ENCODE data around the gene ABCD2.
"Not testable (repeated sequence)": the region's sequence is repeated elsewhere in the genome, so short reads cannot be mapped to it uniquely, and the experiment has no call there.

ABCD2 gene

DNA sequence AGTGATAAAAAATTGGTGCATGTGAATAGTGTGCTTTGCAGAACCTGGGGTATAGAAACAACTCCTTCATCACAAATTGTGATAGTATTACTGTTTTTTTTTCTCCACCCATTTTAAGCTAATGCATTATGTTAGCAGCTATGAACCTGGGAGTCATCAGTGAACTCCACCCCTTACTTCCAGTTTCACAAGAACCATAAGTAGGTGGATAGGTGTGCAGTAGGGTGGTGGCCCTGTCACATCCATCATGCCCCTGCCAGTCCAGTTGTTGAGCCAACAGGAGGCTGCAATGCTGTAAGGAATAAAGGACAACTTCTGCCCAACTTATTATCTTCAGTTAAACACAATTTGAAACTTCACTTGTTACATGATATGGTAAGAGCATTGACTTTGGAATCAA, 85.7 kb downstream of the ABCD2 start:
- no peak for DNase-seq
- no peak for ATAC-seq

GRCh38 chr12:39532448-39532847, 87.2 kb downstream of the ABCD2 start:
- no peak for ATAC-seq
- no peak for DNase-seq

GRCh38 chr12:39526974-39527373, 92.6 kb downstream of the ABCD2 start:
- no peak for DNase-seq
- ATAC-seq: no peak

DNA sequence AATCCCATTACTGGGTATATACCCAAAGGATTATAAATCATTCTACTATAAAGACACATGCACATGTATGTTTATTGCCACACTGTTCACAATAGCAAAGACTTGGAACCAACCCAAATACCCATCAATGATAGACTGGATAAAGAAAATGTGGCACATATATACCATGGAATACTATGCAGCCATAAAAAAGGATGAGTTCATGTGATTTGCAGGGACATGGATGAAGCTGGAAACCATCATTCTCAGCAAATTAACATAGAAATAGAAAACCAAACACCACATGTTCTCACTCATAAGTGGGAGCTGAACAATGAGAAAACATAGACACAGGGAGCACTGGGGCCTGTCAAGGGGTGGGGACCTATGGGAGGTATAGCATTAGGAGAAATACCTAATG, 97.4 kb downstream of the ABCD2 start:
- DNase-seq, ATAC-seq: not testable (repeated sequence)

DNA sequence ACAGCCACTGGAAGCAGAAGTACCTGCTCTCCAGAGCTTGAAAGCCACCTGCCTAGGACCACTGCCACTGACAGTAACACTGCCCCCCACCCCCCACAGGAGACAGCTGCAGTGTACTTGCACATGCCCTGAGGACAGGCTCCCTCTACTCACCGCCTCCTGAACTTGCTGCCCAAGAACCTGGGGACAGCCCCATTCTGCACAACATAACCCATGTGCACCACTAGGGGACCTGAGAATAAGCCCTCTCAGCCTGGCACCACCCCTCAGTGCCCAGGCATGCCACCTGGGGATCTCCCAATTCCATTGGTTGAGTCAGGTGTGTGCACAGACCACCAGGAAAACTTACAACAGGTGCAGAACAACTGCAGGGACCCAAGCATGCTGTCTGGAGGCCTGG, 109.6 kb downstream of the ABCD2 start:
- DNase-seq: no peak
- no peak for ATAC-seq

DNA sequence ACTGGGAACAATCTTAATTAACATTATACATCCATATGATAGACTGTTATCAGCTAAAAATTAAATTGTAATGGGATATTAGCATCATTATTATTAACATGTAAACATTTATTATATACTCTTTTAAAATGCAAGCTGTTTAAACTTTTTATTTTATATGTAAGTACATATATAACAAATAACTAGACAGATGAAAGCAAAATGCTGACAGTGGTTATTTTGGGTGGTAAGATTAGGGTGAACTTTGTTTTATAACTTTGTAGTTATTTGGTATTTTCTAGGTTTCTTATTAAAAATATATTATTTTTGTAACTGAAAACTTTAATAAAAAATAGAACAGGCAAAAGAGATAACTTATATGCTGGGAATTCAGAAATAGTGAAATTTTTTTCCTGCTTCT, 114.0 kb downstream of the ABCD2 start:
- DNase-seq (no peak), ATAC-seq (no peak)

DNA sequence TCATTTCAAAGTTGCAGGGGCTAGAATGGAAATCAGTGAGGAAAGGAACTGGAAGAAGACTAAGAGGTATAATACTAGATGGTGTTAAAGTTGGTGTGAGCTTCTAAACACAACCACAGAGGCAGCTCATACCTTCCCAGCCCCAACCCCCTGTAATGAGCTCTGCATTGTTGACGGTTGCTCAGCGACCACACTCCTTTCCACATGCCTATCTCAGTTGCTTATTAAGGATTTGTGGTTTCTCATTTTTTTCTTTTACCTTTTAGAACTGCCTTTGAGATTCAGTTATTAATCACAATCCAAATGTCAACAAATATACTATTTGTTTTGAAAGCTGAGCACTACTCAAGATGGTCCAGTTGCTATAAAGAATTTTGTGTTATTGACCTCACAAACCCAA, 114.6 kb downstream of the ABCD2 start:
- ATAC-seq (no peak), DNase-seq (no peak)

DNA sequence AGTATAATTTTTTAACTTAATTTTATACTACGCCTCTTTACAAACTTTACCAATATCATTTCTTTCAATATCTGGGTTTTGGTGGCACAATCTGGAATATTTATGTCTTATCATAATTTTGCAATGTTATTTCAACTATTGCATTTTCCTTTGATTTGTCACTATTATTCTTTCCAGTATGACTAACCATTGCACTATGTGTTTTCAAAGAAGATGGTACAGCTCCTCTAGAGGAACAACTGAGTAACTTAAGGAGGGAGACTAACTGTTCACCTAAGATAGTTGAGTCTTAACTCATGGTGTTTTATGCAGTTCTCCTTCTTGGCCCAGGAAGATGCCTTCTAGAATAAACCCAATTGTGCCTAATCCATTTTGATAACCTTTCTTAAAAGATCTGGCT, 116.2 kb downstream of the ABCD2 start:
- DNase-seq (no peak), ATAC-seq (peak; percentile 43)

DNA sequence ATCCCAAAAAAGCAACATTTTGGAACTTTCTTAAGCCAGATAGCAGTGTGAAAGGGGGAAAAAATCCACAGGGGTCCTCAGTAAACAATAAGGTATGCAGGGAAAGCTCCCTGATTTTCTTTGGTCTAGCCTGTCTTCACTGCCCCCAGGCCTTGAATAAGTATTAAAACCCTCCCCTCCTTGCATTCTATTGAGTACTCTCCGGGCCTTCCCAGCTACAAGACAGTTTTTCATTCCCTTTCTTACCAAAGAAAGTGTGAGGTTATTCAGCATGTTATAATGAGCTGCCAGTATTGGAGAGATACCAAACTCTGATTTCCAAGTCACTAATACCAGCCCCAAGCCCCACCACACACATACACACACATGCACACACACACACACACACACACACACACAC, 116.9 kb downstream of the ABCD2 start:
- DNase-seq: no peak
- no peak for ATAC-seq
